K562 (cell line): ENCODE measurements around the gene TYW3. TPM values are rescaled to one million over a fixed set of nuclear protein-coding genes. Genes with fewer than 3 reads are reported as not detected.
A peak's percentile ranks its signal among the peaks of the same experiment; 100 is the strongest.

ENCODE experiments used
- ARID4B ChIP-seq: sonication (generic); formaldehyde crosslinking; IDR thresholded peaks from 2 replicates; pipeline ENCODE4 v1.8.0; 2022; ENCODE audit warnings: mild to moderate bottlenecking, missing genetic modification reagents
- BRCA1 ChIP-seq, 2 experiments: fragments of 450-650 bp in 1 of 2; sonication (generic) in 1 of 2; formaldehyde crosslinking in 1 of 2; IDR thresholded peaks; 2 replicates each; pipeline versions ENCODE4 v1.5.0 to v1.6.1; 2017 to 2020; ENCODE audit warnings: mild to moderate bottlenecking in 1 of 2, missing genetic modification reagents in 1 of 2
- CBFA2T2 ChIP-seq: fragments of 450-650 bp; conservative IDR thresholded peaks from 2 replicates; pipeline ENCODE4 v1.6.1; 2017; ENCODE audit warnings: mild to moderate bottlenecking
- E2F4 ChIP-seq: sonication (generic); formaldehyde crosslinking; IDR thresholded peaks from 2 replicates; pipeline ENCODE4 v1.8.0; 2022; ENCODE audit warnings: mild to moderate bottlenecking, low read depth, missing genetic modification reagents
- ESRRB ChIP-seq: fragments of 250-450 bp; sonication (Bioruptor Pico); IDR thresholded peaks from 2 replicates; pipeline ENCODE4 v1.5.0; 2020; ENCODE audit warnings: mild to moderate bottlenecking, moderate library complexity, borderline replicate concordance
- FOS ChIP-seq: IDR thresholded peaks from 3 replicates; pipeline ENCODE4 v1.6.1; 2011; ENCODE audit not compliant: insufficient read length; ENCODE audit errors: extremely low read depth
- MTA3 ChIP-seq: fragments of 450-650 bp; formaldehyde crosslinking; IDR thresholded peaks from 2 replicates; pipeline ENCODE4 v1.6.1; 2017; ENCODE audit warnings: mild to moderate bottlenecking, borderline replicate concordance
- NR0B1 ChIP-seq: fragments of 450-650 bp; IDR thresholded peaks from one replicate; pipeline ENCODE4 v1.6.1; 2018; ENCODE audit warnings: mild to moderate bottlenecking, moderate library complexity; ENCODE audit not compliant: partially characterized antibody
- NR4A1 ChIP-seq, 2 experiments: fragments of 250-450 bp in 1 of 2; fragments of 450-650 bp in 1 of 2; sonication (Bioruptor Pico) in 1 of 2; IDR thresholded peaks; 2 replicates each; pipeline versions ENCODE4 v1.4.0 to v1.6.1; 2016 to 2020; ENCODE audit warnings: mild to moderate bottlenecking in 2 of 2, missing compliant biosample characterization in 1 of 2, missing genetic modification characterization in 1 of 2, moderate library complexity in 1 of 2
- PRMT5 ChIP-seq: sonication (generic); formaldehyde crosslinking; IDR thresholded peaks from 2 replicates; pipeline ENCODE4 v1.5.0; 2020; ENCODE audit warnings: missing genetic modification reagents
- RBFOX2 ChIP-seq: fragments of 200-400 bp; formaldehyde crosslinking; IDR thresholded peaks from 2 replicates; pipeline ENCODE4 v1.6.1; 2017; ENCODE audit warnings: low read depth, mild to moderate bottlenecking, low read length, moderate library complexity
- RFX1 ChIP-seq: fragments of 450-650 bp; IDR thresholded peaks from 2 replicates; pipeline ENCODE4 v1.6.1; 2016; ENCODE audit warnings: mild to moderate bottlenecking, moderate library complexity
- SNIP1 ChIP-seq: fragments of 450-650 bp; IDR thresholded peaks from 2 replicates; pipeline ENCODE4 v1.7.1; 2017; ENCODE audit warnings: low read depth, mild to moderate bottlenecking
- SRSF7 ChIP-seq: fragments of 200-400 bp; formaldehyde crosslinking; optimal IDR thresholded peaks from 2 replicates; pipeline ENCODE3; 2017; ENCODE audit warnings: mild to moderate bottlenecking, low read depth, low read length
- STAT5A ChIP-seq: IDR thresholded peaks from 2 replicates; pipeline ENCODE4 v1.6.1; 2012; ENCODE audit warnings: low read length, inconsistent platforms, borderline replicate concordance
- TARDBP ChIP-seq: fragments of 450-650 bp; IDR thresholded peaks from 2 replicates; pipeline ENCODE4 v1.6.1; 2016
- TEAD4 ChIP-seq, 2 experiments: sonication (generic) in 1 of 2; formaldehyde crosslinking in 1 of 2; IDR thresholded peaks; 2 replicates each; pipeline versions ENCODE4 v1.6.1 to v1.8.0; 2012 to 2022; ENCODE audit warnings: borderline replicate concordance in 1 of 2, inconsistent platforms in 1 of 2, low read length in 1 of 2, mild to moderate bottlenecking in 1 of 2, missing genetic modification reagents in 1 of 2
- ZNF24 ChIP-seq: fragments of 450-650 bp; IDR thresholded peaks from 2 replicates; pipeline ENCODE4 v1.6.1; 2016
- ZNF274 ChIP-seq: IDR thresholded peaks from 2 replicates; pipeline ENCODE4 v1.6.1; 2011; ENCODE audit warnings: low read depth, mild to moderate bottlenecking, low read length, moderate library complexity, borderline replicate concordance
- ZNF347 ChIP-seq: fragments of 450-650 bp; formaldehyde crosslinking; IDR thresholded peaks from 2 replicates; pipeline ENCODE4 v1.4.0; 2020; ENCODE audit warnings: low read depth, mild to moderate bottlenecking, moderate library complexity
- ZSCAN32 ChIP-seq: fragments of 450-650 bp; formaldehyde crosslinking; IDR thresholded peaks from 2 replicates; pipeline ENCODE4 v1.4.0; 2020; ENCODE audit warnings: mild to moderate bottlenecking, moderate library complexity
- polyA plus RNA-seq, 8 experiments: library from polyadenylated mRNA; depleted of rRNA in 4 of 8; stranded (reverse) in 5 of 8; unstranded in 3 of 8; fragments of >200 nt; fragmentation: Nextera tagmentation in 2 of 8; fragmentation: Illumina TruSeq in 1 of 8; extraction: Ambion mirVana in 2 of 8; extraction: Trizol in 1 of 8; gene quantifications; 2 replicates each; pipeline versions ENCODE4 v1.2.1 to v1.2.3, GENCODE V29; 2011 to 2014; ENCODE audit warnings: inconsistent platforms in 1 of 8, missing spikeins in 1 of 8
- total RNA-seq, 7 experiments: library from RNA; depleted of rRNA in 6 of 7; stranded (reverse); fragments of >200 nt in 6 of 7; fragmentation: Illumina TruSeq in 2 of 7; extraction: Trizol in 2 of 7; gene quantifications; 2 replicates each; pipeline versions ENCODE4 v1.2.1 to v1.2.3, GENCODE V29; 2011 to 2021; ENCODE audit warnings: low replicate concordance in 1 of 7

TYW3 gene
- total and polyA plus RNA-seq, 9 of the 15 experiments (the other 6 are each of a cell fraction or from before 2014, with no cell fraction given): 22.0 to 54.0 (median 41.1) TPM

GRCh38 chr1:74732960-74733603 is at the start of gene TYW3, which contains the start of gene CRYZ (continued):
- peak; percentile 82 for TF ChIP-seq ARID4B (CRISPR knock-in tag)
- no peak for TF ChIP-seq BRCA1 (IDR thresholded peaks at IDR 0.05)
- TF ChIP-seq BRCA1 (CRISPR knock-in tag; IDR thresholded peaks at IDR 0.05): no peak
- no peak for TF ChIP-seq FOS
- TF ChIP-seq NR0B1: no peak
- TF ChIP-seq E2F4 (CRISPR knock-in tag): no peak
- peak; percentile 39; the same call in 1 of the 2 replicates for TF ChIP-seq ZNF24
- no peak for TF ChIP-seq SNIP1
- peak; percentile 99 for TF ChIP-seq MTA3
- TF ChIP-seq RBFOX2: peak; percentile 92
- 0 out of 2 replicates have a peak, but pooled peaks have one; percentile 51 for TF ChIP-seq TARDBP
- no peak for TF ChIP-seq ESRRB (CRISPR knock-in tag)
- no peak for TF ChIP-seq RFX1
- TF ChIP-seq ZNF347: no peak
- TF ChIP-seq ZSCAN32 (CRISPR knock-in tag): no peak
- no peak for TF ChIP-seq NR4A1 (CRISPR knock-in tag; IDR thresholded peaks at IDR 0.05)
- TF ChIP-seq NR4A1 (tag; IDR thresholded peaks at IDR 0.05): 0 out of 2 replicates have a peak, but pooled peaks have one; percentile 61
- TF ChIP-seq CBFA2T2: no peak
- TF ChIP-seq TEAD4 (IDR thresholded peaks at IDR 0.05; ENCODE audit: low read length): peak; percentile 33; the same call in 1 of the 2 replicates
- TF ChIP-seq TEAD4 (CRISPR knock-in tag; IDR thresholded peaks at IDR 0.05; ENCODE audit: borderline replicate concordance): no peak
- no peak for TF ChIP-seq PRMT5 (CRISPR knock-in tag)
- no peak for TF ChIP-seq SRSF7
- TF ChIP-seq ZNF274: no peak
- TF ChIP-seq STAT5A: no peak; the same call in 1 of the 2 replicates
